Adrenal gland (tissue), 12 donors: ENCODE results near the gene SLC12A6. TPM values are rescaled to one million over a fixed set of nuclear protein-coding genes. Genes with fewer than 3 reads are reported as not detected.
A peak's percentile ranks its signal among the peaks of the same experiment; 100 is the strongest.

Experiments used
- DNase-seq, 7 donors: peaks; one replicate each; pipeline ENCODE4 v3.0.0-alpha.2; 2019 to 2020
- H3K27ac ChIP-seq, 5 donors: fragments of 200-600 bp; sonication (generic) in 4 of 5; 1 replicate in 3 of 5; 2 replicates in 2 of 5; pipeline versions ENCODE4 v1.5.1 to v1.8.0; 2016 to 2020; ENCODE audit warnings: mild to moderate bottlenecking in 1 of 5
- H3K27me3 ChIP-seq: fragments of 200-600 bp; 2 replicates; pipeline ENCODE4 v1.8.0; 2021
- H3K36me3 ChIP-seq, 2 donors: fragments of 200-600 bp; replicated peaks in 1 of 2; 1 replicate in 1 of 2; 2 replicates in 1 of 2; pipeline versions ENCODE4 v1.5.1 to v1.8.0; 2018 to 2022
- H3K4me1 ChIP-seq, 2 donors: fragments of 200-600 bp; replicated peaks in 1 of 2; 1 replicate in 1 of 2; 2 replicates in 1 of 2; pipeline versions ENCODE4 v1.5.1 to v1.8.0; 2018 to 2021
- H3K4me3 ChIP-seq, 4 donors: fragments of 200-600 bp; sonication (generic) in 3 of 4; one replicate each; pipeline ENCODE4 v1.5.1; 2016 to 2018
- H3K9me3 ChIP-seq, 3 donors: fragments of 200-600 bp; sonication (generic) in 1 of 3; replicated peaks in 1 of 3; 1 replicate in 2 of 3; 2 replicates in 1 of 3; pipeline versions ENCODE4 v1.5.1 to v1.8.0; 2016 to 2021
- CTCF ChIP-seq, 6 experiments: fragments of 450-650 bp in 4 of 6; fragments of 200-600 bp in 2 of 6; sonication (generic) in 1 of 6; IDR thresholded peaks; 1 replicate in 5 of 6; 2 replicates in 1 of 6; pipeline versions ENCODE4 v1.5.1 to v1.8.0; 2016 to 2021; ENCODE audit warnings: antibody characterized with exemption in 6 of 6, mild to moderate bottlenecking in 2 of 6, moderate library complexity in 1 of 6
- POLR2A ChIP-seq, 2 donors: fragments of 450-650 bp; IDR thresholded peaks; one replicate each; pipeline ENCODE4 v1.6.1; 2017; ENCODE audit warnings: antibody characterized with exemption in 2 of 2, mild to moderate bottlenecking in 2 of 2, moderate library complexity in 1 of 2
- WGBS, 4 donors: extraction: QIAGEN DNeasy Blood & Tissue Kit in 2 of 4; methylation state at CpG; one replicate each; pipeline versions ENCODE4 v1.1.5 to v1.1.7; 2013 to 2017; 5-methylcytosine and 5-hydroxymethylcytosine counted together
- intact Hi-C, 2 donors: fragments of 100-400 bp; cut with DNase I; formaldehyde crosslinking; loops; one replicate each; pipeline versions ENCODE4 v1.14.1 to v1.15.0; 2022 to 2023
- polyA plus RNA-seq, 3 donors: library from polyadenylated mRNA; stranded (reverse); fragments of 200-250 nt in 2 of 3; fragments of 350-450 nt in 1 of 3; fragmentation: Illumina TruSeq in 1 of 3; extraction: RNeasy Lipid Tissue Mini Kit (QIAGEN cat#74804) in 1 of 3; gene quantifications; one replicate each; pipeline ENCODE4 v1.2.3, GENCODE V29; 2013 to 2014
- total RNA-seq, 9 donors: library from RNA; depleted of rRNA in 4 of 9; stranded (reverse); fragments of >200 nt in 4 of 9; fragments of 120-200 nt in 1 of 9; fragmentation: NEBNext Ultra II Directional in 1 of 9; extraction: Animal tissue kit (Norgen Biotek cat#: 25700) in 1 of 9; gene quantifications; one replicate each; pipeline versions ENCODE4 v1.1.0 to v1.2.4, GENCODE V29; 2013 to 2023
- donor health status: healthy with polysubstance abuse.
- donor health status: Bipolar disorder and iron deficiency.
- donor health status: DM: yes; HTN: yes; CAD: no.
- donor health status: DM: no; HTN: no; CAD: no.
- donor health status: DM: no; HTN: no; CAD: no.
- donor health status: DM: yes; HTN: yes; CAD: no.

Gene SLC12A6
- total and polyA plus RNA-seq, 12 donors, result 3.3 to 101 (median 17.3) TPM

GRCh38 chr15:34367101-34368081 is 29.8 kb upstream of the SLC12A6 start, which contains the start of gene LPCAT4:
Gene LPCAT4, minus strand, starts transcription at chr15:34367196. Its CDS starts 96 bp downstream, at chr15:34367100.
- Histone ChIP-seq H3K4me1 (peaks cover 0 to 5% of the 10 kb centered on the region in 2 donors), H3K4me3 (peak within 1 kb of the TSS; percentile 72 to 94 (median 82)), H3K27me3 (no peaks in the 10 kb centered on the region), H3K9me3 (no peaks in the 10 kb centered on the region), H3K27ac (peak within 1 kb of the TSS; percentile 73 to 95 (median 92)), H3K36me3 (no peaks in the 10 kb centered on the region)
- intact Hi-C loops, result loop anchor here (10.0 kb wide), 3 partner anchors 123 to 303 kb away; no protein-coding TSS in a partner anchor
- TF ChIP-seq POLR2A (IDR thresholded peaks at IDR 0.05) (peak; percentile 47 to 62), CTCF (IDR thresholded peaks at IDR 0.05) (peak; percentile 85 to 97 (median 94))
- DNase-seq, result peak; percentile 83 to 93 (median 88)
- 0 to 1% (median 0%) methylated on average over 11 to 80 of the region's 80 CpGs for WGBS, 4 donors

- TF ChIP-seq POLR2A (IDR thresholded peaks at IDR 0.05) (no peak), CTCF (IDR thresholded peaks at IDR 0.05) (no peak)
- intact Hi-C loops, result loop anchor here (10.0 kb wide), 3 partner anchors 122 to 302 kb away; no protein-coding TSS in a partner anchor
- peak; percentile 36 to 60 (median 44) for DNase-seq
- WGBS, 4 donors, result 0 to 1% (median 0%) methylated on average over 24 to 37 of the region's 37 CpGs
- Histone ChIP-seq H3K9me3 (no peaks in the 10 kb centered on the region), H3K27me3 (no peaks in the 10 kb centered on the region), H3K4me1 (peaks cover 0 to 5% of the 10 kb centered on the region in 2 donors), H3K4me3 (peak overlapping the region; percentile 11 to 94 (median 80)), H3K36me3 (no peaks in the 10 kb centered on the region), H3K27ac (peak overlapping the region in 1 of 5 donors; percentile 93)
These were observed 28.9 kb upstream of the SLC12A6 start for GRCh38 chr15:34366271-34367065.

- intact Hi-C loops, result loop anchor here (10.0 kb wide), 3 partner anchors 121 to 301 kb away; no protein-coding TSS in a partner anchor
- 43 to 55% (median 50%) methylated on average over 5 of the region's 5 CpGs for WGBS, 4 donors
- no peak for DNase-seq
These were observed 28.3 kb upstream of the SLC12A6 start for GRCh38 chr15:34365836-34366235.

More at GRCh38 chr15:34365836-34366235, 28.3 kb upstream of the SLC12A6 start:
- H3K4me3 ChIP-seq, result peak overlapping the region in 2 of 4 donors; percentile 89 to 94
- peaks cover 0 to 5% of the 10 kb centered on the region in 2 donors for H3K4me1 ChIP-seq
- H3K36me3 ChIP-seq, result no peaks in the 10 kb centered on the region
- TF ChIP-seq CTCF (IDR thresholded peaks at IDR 0.05) (no peak), POLR2A (IDR thresholded peaks at IDR 0.05) (no peak)
- H3K27me3 ChIP-seq, result no peaks in the 10 kb centered on the region
- H3K9me3 ChIP-seq, result no peaks in the 10 kb centered on the region
- H3K27ac ChIP-seq, result peak overlapping the region in 1 of 5 donors; percentile 93
